ENCODE measurements around the gene NFE2. TPM values are rescaled to one million over a fixed set of nuclear protein-coding genes. Genes with fewer than 3 reads are reported as not detected.

The NFE2 gene
- total and polyA plus RNA-seq, 9 donors: 1.1 to 3.3 (median 2.3) TPM

DNA sequence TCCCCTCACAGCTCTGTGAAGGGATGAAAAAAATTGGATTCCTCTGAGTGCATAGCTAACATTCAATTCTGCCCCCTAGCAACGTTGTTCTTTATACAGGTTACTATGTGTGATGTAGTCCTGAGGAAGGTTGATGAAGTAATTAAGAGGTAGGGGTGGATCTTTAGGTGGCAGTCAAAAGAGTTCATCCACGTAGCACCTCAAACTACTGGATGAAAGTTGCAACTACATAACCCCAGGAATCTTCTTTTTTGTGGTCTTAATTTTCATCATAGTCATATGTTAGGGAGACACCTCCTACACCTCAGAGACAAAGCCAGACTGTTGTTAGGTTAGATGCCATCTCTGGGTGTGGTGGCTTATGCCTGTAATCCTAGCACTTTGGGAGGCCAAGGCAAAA is 10.2 kb upstream of the NFE2 start:
- Histone ChIP-seq H3K9me3 (replicated peaks; ENCODE audit: control insufficient read depth, low read depth, low read length) (no peaks in the 10 kb centered on the region), H3K27ac (ENCODE audit: low read length) (no peak overlapping the region), H3K27me3 (ENCODE audit: control insufficient read depth, insufficient read depth, low read length) (no peaks in the 10 kb centered on the region), H3K4me3 (ENCODE audit: low read length) (no peak overlapping the region), H3K36me3 (ENCODE audit: control insufficient read depth, insufficient read depth, low read length) (no peaks in the 10 kb centered on the region), H3K4me1 (ENCODE audit: control insufficient read depth, insufficient read depth, low read length) (no peaks in the 10 kb centered on the region)
- WGBS (ENCODE audit: insufficient coverage): no CpG with 5 or more reads among the region's 2 CpGs
- no peak for DNase-seq

DNA sequence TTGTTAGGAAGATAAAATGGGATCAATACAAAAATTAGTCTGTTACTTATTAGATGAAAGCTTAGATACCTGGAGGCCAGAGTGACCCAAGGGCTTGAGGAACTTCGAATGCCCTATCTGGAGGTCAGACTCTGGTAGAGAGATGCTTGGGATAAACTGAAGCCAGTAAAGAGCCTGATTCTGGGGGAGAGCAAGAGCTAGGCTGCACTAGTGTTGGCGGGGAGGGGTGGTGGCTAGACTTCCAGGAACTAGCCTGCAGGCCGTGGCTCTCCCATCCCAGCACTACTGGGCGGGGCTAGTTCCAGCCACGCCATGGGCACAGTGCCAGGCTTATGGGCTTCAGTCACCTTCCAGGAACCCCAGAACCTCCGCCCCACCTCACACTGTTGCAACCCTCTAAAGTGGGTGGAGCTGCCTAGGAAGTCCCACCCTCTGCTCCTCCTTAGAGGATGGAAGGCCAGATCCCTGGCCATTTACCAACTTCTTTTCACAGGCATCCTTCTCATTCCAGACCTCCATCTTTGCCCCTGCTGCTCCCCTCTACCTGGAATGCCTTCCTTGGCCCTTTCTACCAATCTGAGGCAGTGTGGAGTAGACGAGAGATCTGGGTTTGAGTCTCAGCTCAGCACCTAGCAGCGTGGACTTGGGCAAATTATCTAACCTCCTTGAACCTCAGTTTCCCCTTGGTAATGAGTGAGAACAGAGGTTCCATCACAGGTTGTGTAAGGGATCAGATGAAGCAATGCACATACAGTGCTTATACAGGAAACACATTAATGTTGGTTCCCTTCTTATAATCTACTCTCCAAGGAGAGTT is 6.3 kb upstream of the NFE2 start:
- Histone ChIP-seq H3K9me3 (replicated peaks; ENCODE audit: control insufficient read depth, low read depth, low read length) (no peaks in the 10 kb centered on the region), H3K27me3 (ENCODE audit: control insufficient read depth, insufficient read depth, low read length) (peaks cover 16% of the 10 kb centered on the region), H3K4me1 (ENCODE audit: control insufficient read depth, insufficient read depth, low read length) (no peaks in the 10 kb centered on the region), H3K36me3 (ENCODE audit: control insufficient read depth, insufficient read depth, low read length) (no peaks in the 10 kb centered on the region), H3K27ac (ENCODE audit: low read length) (no peak overlapping the region), H3K4me3 (ENCODE audit: low read length) (no peak overlapping the region)
- WGBS (ENCODE audit: insufficient coverage): 86% methylated on average over 1 of the region's 8 CpGs
- peak; percentile 49 for DNase-seq

DNA sequence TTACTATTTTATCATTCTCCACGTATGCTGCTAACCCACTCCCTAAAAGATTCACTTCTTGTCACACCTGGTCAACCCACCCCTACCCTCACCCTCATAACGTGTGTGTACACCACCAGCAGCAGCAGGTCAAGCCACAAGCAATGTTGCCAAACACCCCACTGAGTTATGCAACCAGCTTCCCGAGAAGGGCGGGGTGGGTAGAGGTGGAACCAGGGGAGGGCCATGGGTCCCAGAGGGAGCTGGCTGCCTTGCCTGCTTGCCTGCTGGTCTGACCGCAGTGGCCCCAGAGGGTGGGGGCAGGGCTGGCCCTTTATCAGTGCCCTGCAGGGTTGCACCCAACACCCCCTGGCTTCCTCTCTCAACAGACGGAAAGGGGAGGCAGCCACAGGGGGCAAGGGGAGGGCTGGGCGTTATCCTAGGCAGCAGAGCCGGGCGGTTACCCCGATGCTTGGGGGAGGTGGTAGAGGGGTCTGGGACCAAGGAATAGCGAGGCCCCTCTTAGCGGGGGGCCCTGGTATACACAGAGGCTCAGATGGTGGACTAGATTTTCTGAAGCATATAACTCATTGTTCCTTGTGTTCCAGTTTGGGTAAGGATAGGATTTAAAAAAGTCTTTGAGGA is 3.5 kb upstream of the NFE2 start:
- peaks cover 15% of the 10 kb centered on the region for H3K4me1 ChIP-seq (ENCODE audit: control insufficient read depth, insufficient read depth, low read length)
- DNase-seq: peak; percentile 33
- H3K9me3 ChIP-seq (replicated peaks; ENCODE audit: control insufficient read depth, low read depth, low read length): no peaks in the 10 kb centered on the region
- H3K27me3 ChIP-seq (ENCODE audit: control insufficient read depth, insufficient read depth, low read length): peaks cover 38% of the 10 kb centered on the region
- no peaks in the 10 kb centered on the region for H3K36me3 ChIP-seq (ENCODE audit: control insufficient read depth, insufficient read depth, low read length)
- WGBS (ENCODE audit: insufficient coverage): 11% methylated on average over 11 of the region's 12 CpGs
- H3K4me3 ChIP-seq (ENCODE audit: low read length): no peak overlapping the region
- H3K27ac ChIP-seq (ENCODE audit: low read length): no peak overlapping the region

- Histone ChIP-seq H3K27ac (ENCODE audit: low read length) (no peak overlapping the region), H3K36me3 (ENCODE audit: control insufficient read depth, insufficient read depth, low read length) (no peaks in the 10 kb centered on the region), H3K27me3 (ENCODE audit: control insufficient read depth, insufficient read depth, low read length) (peaks cover 42% of the 10 kb centered on the region), H3K9me3 (replicated peaks; ENCODE audit: control insufficient read depth, low read depth, low read length) (no peaks in the 10 kb centered on the region), H3K4me1 (ENCODE audit: control insufficient read depth, insufficient read depth, low read length) (peaks cover 15% of the 10 kb centered on the region), H3K4me3 (ENCODE audit: low read length) (no peak overlapping the region)
- DNase-seq: no peak
Measured at GRCh38 chr12:54303640-54304039, 2.8 kb upstream of the NFE2 start.

DNA sequence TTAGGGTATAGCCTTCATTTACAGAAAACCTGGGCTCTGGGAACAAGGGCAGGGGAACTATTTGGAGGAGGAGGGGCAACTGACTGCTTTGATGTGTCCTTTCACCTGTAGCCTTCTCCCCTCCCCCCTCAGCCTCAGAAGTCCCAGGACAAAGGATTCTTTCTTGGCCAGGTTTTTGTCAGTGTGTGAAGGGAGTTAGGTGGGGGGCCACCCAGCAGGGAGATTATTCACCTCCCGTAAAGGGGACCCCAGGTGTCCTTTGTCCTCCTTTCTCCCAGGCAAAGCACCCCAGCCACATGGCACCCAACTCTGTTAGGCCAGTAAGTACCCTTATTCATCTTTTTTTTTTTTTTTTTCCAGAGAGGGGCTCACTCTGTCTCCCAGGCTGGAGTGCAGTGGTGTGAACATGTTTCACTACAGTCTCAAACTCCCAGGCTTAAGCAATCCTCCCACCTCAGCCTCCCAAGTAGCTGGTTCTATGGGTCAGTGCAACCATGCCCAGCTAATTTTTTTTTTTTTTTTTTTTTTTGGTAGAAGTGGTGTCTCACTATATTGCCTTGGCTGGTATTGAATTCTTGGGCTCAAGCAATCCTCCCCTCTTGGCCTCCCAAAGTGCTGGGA is 723 bp upstream of the NFE2 start:
- no CpG with 5 or more reads among the region's 1 CpG for WGBS (ENCODE audit: insufficient coverage)
- Histone ChIP-seq H3K36me3 (ENCODE audit: control insufficient read depth, insufficient read depth, low read length) (no peaks in the 10 kb centered on the region), H3K4me1 (ENCODE audit: control insufficient read depth, insufficient read depth, low read length) (peaks cover 15% of the 10 kb centered on the region), H3K27me3 (ENCODE audit: control insufficient read depth, insufficient read depth, low read length) (peaks cover 46% of the 10 kb centered on the region), H3K27ac (ENCODE audit: low read length) (no peak overlapping the region), H3K9me3 (replicated peaks; ENCODE audit: control insufficient read depth, low read depth, low read length) (no peaks in the 10 kb centered on the region), H3K4me3 (ENCODE audit: low read length) (no peak overlapping the region)
- DNase-seq: no peak

DNA sequence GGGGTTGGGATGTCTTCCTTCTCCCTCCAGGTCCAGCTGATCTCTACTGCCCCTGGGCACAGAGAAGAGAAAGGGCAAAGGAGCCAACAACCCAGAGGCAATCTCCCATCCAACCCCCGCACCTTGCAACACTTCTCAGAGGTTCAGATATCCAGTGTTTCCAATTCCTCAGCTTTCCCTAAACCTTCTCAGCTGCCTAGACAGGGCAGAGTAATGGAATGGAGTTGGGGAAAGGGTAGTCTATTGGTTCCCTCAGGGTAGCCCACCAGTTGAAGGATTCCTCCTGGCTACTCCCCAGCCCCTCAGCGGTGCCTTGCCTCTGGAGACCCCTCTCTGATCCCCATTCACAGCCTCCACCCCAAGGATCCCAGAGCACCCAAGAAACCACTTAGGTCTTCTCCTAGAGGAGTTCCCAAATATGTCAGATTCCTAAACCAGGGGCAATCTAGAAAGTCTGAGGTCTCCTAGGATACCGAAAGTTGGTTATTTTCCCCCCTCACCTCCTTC is 537 bp downstream of the NFE2 start:
- DNase-seq: no peak
- peak overlapping the region; percentile 21 for H3K4me3 ChIP-seq (ENCODE audit: low read length)
- peaks cover 15% of the 10 kb centered on the region for H3K4me1 ChIP-seq (ENCODE audit: control insufficient read depth, insufficient read depth, low read length)
- H3K27me3 ChIP-seq (ENCODE audit: control insufficient read depth, insufficient read depth, low read length): peaks cover 46% of the 10 kb centered on the region
- H3K27ac ChIP-seq (ENCODE audit: low read length): no peak overlapping the region
- no peaks in the 10 kb centered on the region for H3K9me3 ChIP-seq (replicated peaks; ENCODE audit: control insufficient read depth, low read depth, low read length)
- 0% methylated on average over 1 of the region's 3 CpGs for WGBS (ENCODE audit: insufficient coverage)
- no peaks in the 10 kb centered on the region for H3K36me3 ChIP-seq (ENCODE audit: control insufficient read depth, insufficient read depth, low read length)

- Histone ChIP-seq H3K36me3 (ENCODE audit: control insufficient read depth, insufficient read depth, low read length) (no peaks in the 10 kb centered on the region), H3K9me3 (replicated peaks; ENCODE audit: control insufficient read depth, low read depth, low read length) (no peaks in the 10 kb centered on the region), H3K27me3 (ENCODE audit: control insufficient read depth, insufficient read depth, low read length) (peaks cover 42% of the 10 kb centered on the region), H3K4me1 (ENCODE audit: control insufficient read depth, insufficient read depth, low read length) (peaks cover 15% of the 10 kb centered on the region), H3K4me3 (ENCODE audit: low read length) (no peak overlapping the region), H3K27ac (ENCODE audit: low read length) (no peak overlapping the region)
- no peak for DNase-seq
- 28% methylated on average over 2 of the region's 8 CpGs for WGBS (ENCODE audit: insufficient coverage)
Measured at GRCh38 chr12:54299515-54300224, 1.1 kb downstream of the NFE2 start.

DNA sequence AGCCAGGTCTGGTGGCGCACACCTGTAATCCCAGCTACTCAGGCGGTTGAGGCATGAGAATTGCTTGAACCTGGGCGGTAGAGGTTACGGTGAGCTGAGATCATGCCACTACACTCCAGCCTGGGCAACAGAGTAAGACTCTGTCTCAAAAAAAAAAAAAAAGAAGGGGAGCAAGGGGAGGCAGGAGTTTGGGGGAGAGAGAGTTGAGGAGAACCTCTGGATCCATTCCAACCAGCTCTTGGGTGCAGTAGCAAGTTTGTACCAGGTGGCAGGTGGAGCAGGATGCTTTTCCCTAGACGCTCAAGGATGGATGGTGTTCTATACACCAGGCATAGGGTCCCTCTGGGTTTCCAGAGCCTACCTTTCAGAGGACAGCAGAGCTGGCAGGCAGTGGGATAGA is 1.9 kb downstream of the NFE2 start:
- Histone ChIP-seq H3K4me1 (ENCODE audit: control insufficient read depth, insufficient read depth, low read length) (peaks cover 15% of the 10 kb centered on the region), H3K9me3 (replicated peaks; ENCODE audit: control insufficient read depth, low read depth, low read length) (no peaks in the 10 kb centered on the region), H3K27ac (ENCODE audit: low read length) (no peak overlapping the region), H3K36me3 (ENCODE audit: control insufficient read depth, insufficient read depth, low read length) (no peaks in the 10 kb centered on the region), H3K27me3 (ENCODE audit: control insufficient read depth, insufficient read depth, low read length) (peaks cover 36% of the 10 kb centered on the region), H3K4me3 (ENCODE audit: low read length) (no peak overlapping the region)
- 92% methylated on average over 5 of the region's 5 CpGs for WGBS (ENCODE audit: insufficient coverage)
- no peak for DNase-seq

- Histone ChIP-seq H3K27ac (ENCODE audit: low read length) (no peak overlapping the region), H3K4me3 (ENCODE audit: low read length) (no peak overlapping the region), H3K27me3 (ENCODE audit: control insufficient read depth, insufficient read depth, low read length) (peaks cover 28% of the 10 kb centered on the region), H3K36me3 (ENCODE audit: control insufficient read depth, insufficient read depth, low read length) (no peaks in the 10 kb centered on the region), H3K9me3 (replicated peaks; ENCODE audit: control insufficient read depth, low read depth, low read length) (no peaks in the 10 kb centered on the region), H3K4me1 (ENCODE audit: control insufficient read depth, insufficient read depth, low read length) (peaks cover 15% of the 10 kb centered on the region)
- no peak for DNase-seq
- WGBS (ENCODE audit: insufficient coverage): 62% methylated on average over 5 of the region's 5 CpGs
Measured at GRCh38 chr12:54296393-54297099, 4.3 kb downstream of the NFE2 start.

Data from muscle of leg (tissue), 11 donors.